G401 (cell line): ENCODE results near the gene ACSS2. TPM values are rescaled to one million over a fixed set of nuclear protein-coding genes. Genes with fewer than 3 reads are reported as not detected.
A peak's percentile ranks its signal among the peaks of the same experiment; 100 is the strongest.
"Not testable (repeated sequence)": the region's sequence is repeated elsewhere in the genome, so short reads cannot be mapped to it uniquely, and the experiment has no call there.

Experiments used
- DNase-seq: peaks from one replicate; pipeline ENCODE4 v3.0.0-alpha.2; 2015; ENCODE audit warnings: low spot score
- in situ Hi-C: cut with HindIII; loops from 2 replicates; pipeline ENCODE4 v1.10.0; 2016; ENCODE audit warnings: low sequenced_read_pairs, mixed read lengths
- total RNA-seq: library from RNA; depleted of rRNA; stranded (reverse); fragments of >200 nt; shearing (Covaris generic); gene quantifications from 2 replicates; pipeline ENCODE4 v1.2.3, GENCODE V29; 2014

Gene ACSS2
- total RNA-seq, 1 experiment from 2014 or later: 65.8 TPM

DNA sequence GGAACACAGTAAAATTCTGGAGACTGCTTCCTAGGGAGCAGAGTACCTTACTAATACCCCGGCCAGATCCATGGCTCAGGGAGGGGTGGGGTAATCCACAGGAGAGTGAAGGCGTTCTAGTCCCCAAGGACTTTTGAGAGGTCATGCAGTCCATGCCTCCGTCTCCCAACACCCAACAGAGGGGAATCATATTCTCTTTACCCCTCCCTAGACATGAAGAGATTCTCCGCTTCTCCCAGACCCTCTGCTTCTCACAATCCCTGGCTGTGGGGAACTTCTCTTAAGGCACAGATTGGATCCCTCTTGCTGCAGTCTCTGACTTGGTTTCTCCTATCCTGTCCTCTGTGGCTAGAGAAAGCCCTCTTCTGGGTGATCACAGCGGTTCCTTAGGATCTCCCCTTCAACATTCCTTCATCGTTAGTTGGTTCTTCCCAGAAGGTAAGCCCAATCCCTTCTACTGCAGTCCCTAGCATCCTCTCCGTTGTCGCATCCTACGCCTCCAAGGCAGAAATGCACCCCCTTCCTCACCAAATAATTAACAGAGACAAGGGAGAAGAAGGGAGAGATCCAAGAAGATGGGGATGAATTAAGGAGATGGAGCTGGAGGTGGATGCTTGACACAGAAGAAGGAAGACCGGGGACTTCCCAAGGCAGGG is 4.3 kb upstream of the ACSS2 start:
- in situ Hi-C loops: no loop called here
- DNase-seq: peak; percentile 44

DNA sequence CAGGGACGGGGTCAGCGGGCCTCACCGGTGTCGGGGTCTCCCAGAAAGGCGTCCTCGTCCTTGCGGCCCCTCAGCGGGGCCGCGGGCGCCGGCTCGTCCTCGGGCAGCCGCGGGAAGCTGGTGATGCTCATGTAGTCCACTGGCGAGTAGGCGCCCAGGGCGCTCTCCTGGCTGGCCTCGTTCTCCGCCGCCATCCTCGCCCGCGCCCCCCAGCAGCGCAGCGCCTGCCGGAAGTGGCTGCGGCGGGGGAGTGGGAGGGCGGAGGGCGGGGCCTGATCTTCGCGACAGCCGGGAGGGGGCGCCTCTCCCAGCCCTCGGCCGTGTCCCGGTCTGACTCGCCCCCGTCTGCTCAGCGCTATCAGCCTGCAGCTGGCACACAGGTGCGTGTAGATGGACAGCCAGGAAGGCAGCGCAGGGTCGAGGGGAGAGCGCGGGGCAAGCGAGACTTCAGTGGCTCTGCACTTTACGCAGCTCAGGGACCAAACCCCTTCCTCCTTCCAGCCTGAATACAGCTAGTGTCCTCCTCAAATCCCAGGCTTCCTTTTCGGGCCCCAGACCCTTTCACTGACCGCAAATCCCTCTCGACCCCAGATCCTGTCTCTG is 3.7 kb upstream of the ACSS2 start, which contains the start of gene GGT7:
GGT7 (minus strand) TSS at position 235 of the 603 bp plus-strand sequence; CDS start at position 194, 41 bp downstream.
- peak; percentile 85 for DNase-seq
- in situ Hi-C loops: no loop called here

GRCh38 chr20:34873583-34874093 is 2.8 kb upstream of the ACSS2 start:
- in situ Hi-C loops: no loop called here
- DNase-seq: no peak

- peak; percentile 85 for DNase-seq
- in situ Hi-C loops: no loop called here
These were observed 2.2 kb upstream of the ACSS2 start for GRCh38 chr20:34874094-34874654.

DNA sequence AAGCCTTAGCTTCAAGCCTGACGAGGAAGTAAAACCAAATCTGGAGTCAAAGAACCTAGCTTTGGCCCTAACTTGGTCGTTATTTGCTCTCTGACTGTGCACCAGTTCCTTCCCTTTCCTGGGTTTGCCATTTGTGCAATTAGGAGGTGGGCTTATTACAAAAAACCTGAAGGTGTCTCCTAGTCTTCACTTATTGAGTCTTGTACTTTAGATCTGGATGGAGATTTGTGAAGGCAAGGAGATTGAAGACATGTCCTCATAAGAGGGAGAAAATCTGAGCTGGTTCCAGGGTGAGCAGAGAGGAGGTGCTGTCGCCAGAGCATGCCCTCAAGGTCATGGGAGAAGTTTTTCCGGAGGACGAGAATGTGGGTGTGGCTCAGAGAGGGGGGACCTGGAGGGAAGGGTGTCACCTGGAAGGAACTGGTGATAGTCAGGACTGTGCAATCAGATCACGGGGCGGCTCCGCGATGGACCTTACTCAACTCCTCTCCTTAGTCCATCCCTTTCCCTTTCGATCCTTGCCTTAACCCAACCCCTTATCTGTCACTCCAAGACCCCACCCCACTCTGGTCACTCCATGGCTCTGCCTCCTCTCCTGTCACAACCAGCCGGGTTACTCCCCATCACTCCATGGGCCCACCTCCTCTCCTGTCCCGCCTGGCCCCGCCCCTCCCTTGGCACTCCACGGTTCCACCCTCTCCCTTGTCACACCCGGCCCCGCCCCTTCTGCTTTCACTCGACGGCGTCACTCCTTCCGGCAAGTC is 588 bp upstream of the ACSS2 start:
- in situ Hi-C loops: no loop called here
- no peak for DNase-seq

DNA sequence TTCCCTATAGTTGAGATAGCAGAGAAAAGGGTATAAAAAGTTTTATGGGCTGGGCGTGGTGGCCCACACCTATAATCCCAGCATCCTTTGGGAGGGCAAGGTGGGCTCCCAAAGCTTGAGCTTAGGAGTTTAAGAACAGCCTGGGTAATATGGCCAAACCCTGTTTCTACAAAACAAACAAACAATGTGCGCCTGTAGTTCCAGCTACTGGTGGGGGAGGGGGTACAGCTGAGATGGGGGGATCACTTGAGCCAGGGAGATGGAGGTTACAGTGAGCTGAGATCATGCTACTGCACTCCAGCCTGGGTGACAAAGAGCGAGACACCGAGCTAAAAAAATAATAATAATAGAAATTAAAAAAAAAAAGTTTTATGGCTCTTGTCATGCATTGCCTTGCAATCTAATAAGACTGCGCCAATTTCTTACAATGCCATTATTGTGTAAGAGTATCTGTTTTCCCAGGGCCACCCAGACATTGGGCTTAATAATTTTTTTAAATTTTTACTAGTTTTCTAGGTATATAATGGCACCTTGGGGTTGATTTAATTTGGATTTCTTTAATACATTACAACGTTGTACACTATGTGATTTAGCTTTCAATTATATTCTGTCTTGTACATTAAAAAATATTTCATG is 3.9 kb downstream of the ACSS2 start:
- in situ Hi-C loops: no loop called here
- no peak for DNase-seq

DNA sequence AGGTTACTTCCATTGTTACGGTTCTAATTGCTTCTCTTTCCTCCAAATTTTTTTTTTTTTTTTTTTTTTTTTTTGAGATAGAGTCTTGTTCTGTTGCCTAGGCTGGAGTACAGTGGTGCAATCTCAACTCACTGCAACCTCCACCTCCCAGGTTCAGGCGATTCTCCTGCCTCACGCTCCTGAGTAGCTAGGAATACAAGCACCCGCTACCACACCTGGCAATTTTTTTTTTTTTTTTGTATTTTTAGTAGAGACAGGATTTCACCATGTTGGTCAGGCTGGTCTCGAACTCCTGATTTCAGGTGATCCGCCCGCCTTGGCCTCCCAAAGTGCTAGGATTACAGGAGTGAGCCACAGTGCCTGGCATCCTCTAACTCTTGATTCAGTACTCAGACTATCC is 4.6 kb downstream of the ACSS2 start:
- DNase-seq, in situ Hi-C loops: not testable (repeated sequence)

GRCh38 chr20:34881689-34882088 is 5.3 kb downstream of the ACSS2 start:
- in situ Hi-C loops: no loop called here
- no peak for DNase-seq

GRCh38 chr20:34883087-34883688 is 6.8 kb downstream of the ACSS2 start:
- DNase-seq: no peak
- in situ Hi-C loops: no loop called here

GRCh38 chr20:34883809-34884208 is 7.4 kb downstream of the ACSS2 start:
- in situ Hi-C loops: no loop called here

GRCh38 chr20:34884260-34884659 is 7.8 kb downstream of the ACSS2 start:
- in situ Hi-C loops: no loop called here
- DNase-seq: no peak

More at GRCh38 chr20:34883809-34884208, 7.4 kb downstream of the ACSS2 start:
- no peak for DNase-seq

GRCh38 chr20:34886122-34886521 is 9.7 kb downstream of the ACSS2 start:
- DNase-seq: no peak
- in situ Hi-C loops: no loop called here

DNA sequence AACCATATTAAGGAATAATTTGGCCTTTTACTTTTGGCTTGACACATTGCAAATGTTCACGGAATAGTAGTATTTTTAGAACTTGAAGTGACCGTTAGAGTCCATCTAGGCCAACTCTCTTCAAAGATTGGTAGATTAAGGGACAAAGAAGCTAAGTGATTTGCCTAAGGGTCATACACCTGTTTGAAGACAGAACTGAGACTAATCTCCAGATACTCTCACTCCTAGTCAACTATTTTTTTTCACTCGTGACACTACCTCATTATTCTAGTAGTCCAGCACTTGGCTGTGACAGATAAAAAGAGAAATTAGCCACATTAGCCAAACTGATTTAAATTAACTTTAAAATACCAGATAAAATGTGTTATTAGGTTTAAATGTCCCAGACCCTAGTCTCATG is 10.6 kb downstream of the ACSS2 start:
- in situ Hi-C loops: no loop called here
- no peak for DNase-seq

DNA sequence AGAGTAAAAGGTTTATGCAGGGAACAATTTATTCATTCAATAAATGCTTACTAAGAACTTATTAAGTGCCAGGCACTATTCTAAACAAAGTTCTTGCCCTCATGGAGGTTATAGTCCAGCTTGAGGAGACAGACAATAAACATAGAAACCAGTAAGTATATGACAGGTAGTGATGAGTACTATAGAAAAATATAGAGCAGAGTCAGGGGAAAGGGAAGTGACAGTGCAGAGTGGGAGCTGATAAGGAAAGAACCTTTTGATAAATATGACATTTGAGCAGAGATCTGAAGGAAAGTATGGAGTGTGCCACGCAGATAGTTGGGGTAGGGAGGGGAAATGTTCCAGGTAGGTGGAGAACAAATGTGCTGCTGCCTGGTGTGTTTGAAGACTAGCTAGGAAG is 12.1 kb downstream of the ACSS2 start:
- no peak for DNase-seq
- in situ Hi-C loops: no loop called here

DNA sequence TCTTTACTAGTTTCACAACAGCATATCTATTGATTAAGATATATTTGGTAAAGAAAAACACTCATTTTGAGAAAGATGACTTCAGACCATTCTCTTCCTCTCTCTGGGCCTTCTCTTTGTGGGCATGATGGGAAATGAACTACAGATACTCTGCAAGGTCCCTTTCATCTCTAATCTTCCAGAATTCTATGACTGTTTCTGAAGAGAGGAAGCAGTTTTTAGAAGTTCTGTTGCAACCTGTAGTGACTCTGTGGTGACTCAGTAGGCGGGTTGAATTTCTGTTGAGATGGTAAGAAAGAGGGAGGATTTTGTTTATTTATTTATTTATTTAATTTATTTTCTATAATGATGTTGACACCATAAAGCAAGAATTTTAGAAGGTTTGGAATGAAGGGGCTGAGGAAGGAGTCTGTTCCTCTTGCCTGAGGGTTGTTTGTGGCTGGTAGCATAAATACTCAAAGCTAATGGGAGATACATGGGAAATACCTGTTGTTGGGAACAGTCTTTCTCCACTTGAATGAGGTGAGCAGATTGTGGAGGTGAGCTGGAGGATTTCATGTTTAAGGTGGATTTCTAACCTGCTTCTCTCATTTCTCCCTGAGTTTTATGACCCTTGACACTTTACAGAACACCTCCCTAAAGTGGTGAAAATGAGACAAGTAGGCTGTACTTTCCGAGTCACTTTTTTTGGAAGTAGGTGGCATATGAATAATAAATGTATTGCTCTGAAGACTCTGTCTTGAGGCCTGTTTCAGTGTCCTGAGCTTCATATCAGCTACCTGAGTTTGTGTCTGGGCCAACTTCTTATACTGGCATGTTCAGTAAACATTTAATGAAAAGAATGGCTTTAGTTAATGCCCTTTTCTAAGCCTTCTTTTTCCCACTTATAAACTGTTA is 15.0 kb downstream of the ACSS2 start:
- in situ Hi-C loops: no loop called here
- DNase-seq: no peak

DNA sequence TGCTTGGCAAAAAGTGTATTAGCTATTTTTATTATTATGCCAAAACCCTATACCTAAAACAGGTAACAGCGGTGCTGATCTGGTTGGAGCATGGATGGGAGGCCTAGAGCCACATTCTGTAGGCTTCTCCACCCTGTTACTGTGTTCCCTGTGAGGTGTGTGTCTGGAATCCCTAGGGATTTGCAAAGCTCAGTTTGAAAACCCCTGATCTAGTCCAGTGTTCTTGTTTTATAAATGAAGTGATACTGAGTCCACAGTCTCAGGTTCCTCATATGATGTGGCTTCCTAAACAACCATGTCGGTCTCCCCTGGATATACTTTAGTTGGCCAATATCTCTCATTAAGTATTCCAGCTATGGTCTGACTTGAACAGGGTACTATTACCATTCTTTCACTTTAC is 16.3 kb downstream of the ACSS2 start:
- in situ Hi-C loops: no loop called here

GRCh38 chr20:34894723-34895122 is 18.3 kb downstream of the ACSS2 start:
- DNase-seq: no peak
- in situ Hi-C loops: no loop called here

More for the DNA sequence above, 16.3 kb downstream of the ACSS2 start:
- DNase-seq: no peak

- DNase-seq: no peak
- in situ Hi-C loops: no loop called here
These were observed 19.1 kb downstream of the ACSS2 start for GRCh38 chr20:34895465-34895864.
